T follicular helper cell (primary cell): Measurements from ENCODE around the gene MAP3K9.
A peak's percentile ranks its signal among the peaks of the same experiment; 100 is the strongest.

ENCODE experiments used
- DNase-seq: peaks from one replicate; pipeline ENCODE4 v3.0.0-alpha.2; 2020; ENCODE audit warnings: low read depth

MAP3K9 gene

DNA sequence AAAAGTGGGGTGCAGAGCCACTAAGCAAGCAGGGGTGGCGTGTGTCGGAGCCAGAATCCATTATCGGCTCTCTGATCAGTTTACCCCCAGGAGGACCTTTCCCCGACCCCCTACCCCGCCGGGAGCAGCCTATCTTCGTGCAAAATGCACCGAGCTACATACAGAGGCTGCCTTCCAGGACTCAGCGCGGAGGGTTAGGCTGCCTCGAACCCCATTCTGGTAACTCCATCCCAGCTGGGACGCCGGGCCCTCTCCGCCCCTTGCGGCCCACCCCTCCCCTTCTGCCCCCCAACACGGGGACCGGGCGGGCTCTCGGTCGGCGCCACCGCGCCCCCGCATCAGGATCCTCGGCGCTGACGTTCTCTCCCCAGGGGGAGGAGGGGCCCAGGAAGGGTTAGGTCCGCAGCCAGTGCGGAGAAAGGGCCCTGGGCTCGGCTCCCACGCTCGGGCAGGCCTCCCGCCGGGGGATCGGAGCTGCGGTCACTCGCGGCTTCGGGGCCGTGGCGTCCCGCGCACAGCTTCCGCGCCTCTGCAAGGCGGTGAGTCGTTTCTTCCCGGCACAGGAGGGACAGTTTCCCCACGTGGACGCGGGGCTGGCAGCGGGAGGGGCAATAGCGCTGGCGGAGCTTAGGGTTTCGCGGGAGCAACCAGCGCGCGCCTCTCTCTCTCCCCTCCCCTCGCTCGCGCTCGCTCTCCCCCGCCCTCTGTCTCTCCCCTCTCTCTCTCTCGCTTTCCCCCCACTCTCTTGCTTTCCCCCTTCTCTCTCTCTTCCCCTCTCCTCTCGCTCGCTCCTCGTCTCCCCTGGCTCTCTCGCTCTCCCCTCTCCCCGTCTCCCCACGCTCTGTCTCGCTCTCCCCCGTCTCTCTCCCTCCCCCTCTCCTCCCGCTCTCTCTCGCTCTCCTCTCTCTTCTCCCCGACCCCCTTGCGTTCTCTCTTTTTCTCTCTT, 12.5 kb upstream of the MAP3K9 start:
- peak; percentile 25 for DNase-seq

DNA sequence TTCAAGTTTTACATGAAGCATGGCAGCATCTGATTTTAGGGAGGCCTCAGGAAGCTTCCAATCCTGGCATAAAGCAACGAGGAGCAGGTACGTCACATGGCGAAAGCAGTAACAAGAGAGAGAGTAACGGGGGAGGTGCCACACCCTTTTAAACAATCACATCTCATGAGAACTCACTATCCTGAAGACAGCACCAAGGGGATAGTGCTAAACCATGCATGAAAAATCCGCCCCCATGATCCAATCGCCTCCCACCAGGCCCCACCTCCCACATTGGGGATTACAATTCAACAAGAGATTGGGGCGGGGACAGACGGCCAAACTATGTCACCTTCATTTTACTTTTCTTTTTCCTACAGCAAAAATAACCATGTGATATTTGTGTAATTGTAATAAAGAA, 7.2 kb upstream of the MAP3K9 start:
- DNase-seq = no peak

DNA sequence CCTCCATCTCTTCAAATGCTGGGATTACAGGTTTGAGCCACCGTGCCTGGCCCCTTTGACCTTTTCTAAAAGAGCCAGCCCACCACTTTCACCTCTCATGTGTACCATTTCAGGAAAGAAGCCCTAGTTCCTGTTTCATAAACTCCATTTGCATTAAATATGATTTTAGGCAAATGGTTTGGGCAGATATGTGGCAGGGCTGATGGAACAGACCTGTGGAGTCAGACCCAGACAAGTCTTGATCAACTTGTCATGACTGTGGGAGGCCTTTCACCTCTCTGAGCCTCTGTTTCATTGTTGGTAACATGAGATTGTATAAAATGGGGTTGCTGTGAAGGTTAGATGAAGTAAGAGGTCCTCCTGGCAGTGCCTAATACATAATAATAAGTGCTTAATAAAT, 5.2 kb upstream of the MAP3K9 start:
- no peak for DNase-seq

DNA sequence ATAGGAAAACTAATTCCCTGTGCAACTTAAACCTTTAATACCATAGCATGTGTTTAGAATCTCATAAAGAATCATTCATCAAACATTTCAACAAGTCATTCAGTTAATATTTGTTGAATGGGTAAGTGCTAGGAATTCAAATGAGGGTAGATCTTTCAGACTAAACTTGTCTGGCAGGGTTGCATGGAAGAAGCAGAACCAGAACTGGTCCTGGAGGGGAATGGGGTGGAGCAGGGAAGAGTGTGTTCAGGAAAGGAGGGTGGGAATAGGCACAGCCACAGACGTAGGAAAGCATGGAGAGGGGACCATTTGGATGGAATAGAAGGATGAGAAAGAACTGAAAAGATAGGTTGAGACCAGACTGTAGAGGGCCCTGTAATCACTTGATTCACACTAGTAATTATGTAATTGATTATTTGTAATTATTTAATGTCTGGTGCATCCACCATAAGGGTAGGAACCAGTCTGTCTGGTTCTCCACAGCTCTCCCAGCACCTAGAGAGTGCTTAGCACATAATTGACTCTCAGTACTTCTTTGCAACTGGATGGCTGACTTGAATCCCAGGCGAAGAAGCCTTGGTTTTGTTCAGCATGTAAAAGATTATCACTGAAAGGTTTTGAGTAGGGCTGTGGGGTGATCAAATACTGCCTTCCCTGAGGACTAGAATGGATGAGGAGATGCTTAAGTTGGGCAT, 3.0 kb upstream of the MAP3K9 start:
- DNase-seq = no peak

DNA sequence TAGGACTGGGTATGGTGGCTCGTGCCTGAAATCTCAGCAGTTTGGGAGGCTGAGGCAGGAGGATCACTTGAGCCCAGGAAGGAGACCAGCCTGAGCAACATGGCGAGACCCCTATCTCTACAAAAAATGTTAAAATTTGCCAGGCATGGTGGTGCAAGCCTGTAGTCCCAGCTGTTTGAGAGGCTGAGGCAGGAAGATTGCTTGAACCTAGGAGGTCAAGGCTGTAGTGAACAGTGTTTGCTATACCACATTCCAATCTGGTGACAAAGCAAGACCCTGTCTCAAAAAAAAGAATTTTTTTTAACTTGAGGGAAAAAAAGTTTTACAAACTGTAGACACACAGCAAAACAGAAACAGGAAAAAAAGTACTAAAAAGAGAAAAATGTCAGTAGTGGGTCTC, 2.3 kb upstream of the MAP3K9 start:
- DNase-seq = no peak

DNA sequence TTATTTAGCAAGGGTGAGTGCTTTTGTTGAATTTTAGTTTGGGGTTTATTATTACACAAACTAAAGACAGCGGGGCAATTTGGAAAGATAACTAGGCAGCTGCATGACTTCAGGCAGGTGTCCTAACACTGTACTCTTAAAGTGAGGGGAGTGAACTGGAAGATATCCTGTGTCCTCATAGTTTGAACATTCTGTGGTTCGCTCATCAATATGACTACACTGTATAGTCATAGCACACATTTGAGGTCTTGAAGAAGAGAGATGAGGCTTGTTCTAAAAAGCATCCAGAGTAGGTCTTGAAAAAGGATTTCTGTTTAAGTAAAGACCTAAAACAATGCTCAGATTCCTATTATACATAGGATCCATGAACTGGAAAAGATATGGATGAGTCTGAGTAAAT, 1.7 kb upstream of the MAP3K9 start:
- no peak for DNase-seq

DNA sequence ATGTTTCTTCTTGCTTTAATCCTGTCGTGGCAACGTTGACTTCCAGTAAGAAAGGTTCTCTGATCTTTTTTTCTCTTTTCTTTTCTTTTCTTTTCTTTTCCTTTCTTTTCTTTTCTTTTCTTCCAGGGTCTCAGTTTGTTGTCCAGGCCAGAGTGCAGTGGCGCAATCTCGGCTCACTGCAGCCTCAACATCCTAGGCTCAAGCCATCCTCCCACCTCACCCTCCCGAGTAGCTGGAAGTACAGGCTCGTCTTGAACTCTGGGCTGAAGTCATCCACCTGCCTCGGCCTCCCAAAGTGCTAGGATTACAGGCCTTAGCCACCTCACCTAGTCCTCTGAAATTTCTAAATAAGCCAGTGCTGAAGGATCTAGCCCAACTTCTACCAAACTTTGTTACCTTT, 1.3 kb upstream of the MAP3K9 start:
- DNase-seq = no peak

DNA sequence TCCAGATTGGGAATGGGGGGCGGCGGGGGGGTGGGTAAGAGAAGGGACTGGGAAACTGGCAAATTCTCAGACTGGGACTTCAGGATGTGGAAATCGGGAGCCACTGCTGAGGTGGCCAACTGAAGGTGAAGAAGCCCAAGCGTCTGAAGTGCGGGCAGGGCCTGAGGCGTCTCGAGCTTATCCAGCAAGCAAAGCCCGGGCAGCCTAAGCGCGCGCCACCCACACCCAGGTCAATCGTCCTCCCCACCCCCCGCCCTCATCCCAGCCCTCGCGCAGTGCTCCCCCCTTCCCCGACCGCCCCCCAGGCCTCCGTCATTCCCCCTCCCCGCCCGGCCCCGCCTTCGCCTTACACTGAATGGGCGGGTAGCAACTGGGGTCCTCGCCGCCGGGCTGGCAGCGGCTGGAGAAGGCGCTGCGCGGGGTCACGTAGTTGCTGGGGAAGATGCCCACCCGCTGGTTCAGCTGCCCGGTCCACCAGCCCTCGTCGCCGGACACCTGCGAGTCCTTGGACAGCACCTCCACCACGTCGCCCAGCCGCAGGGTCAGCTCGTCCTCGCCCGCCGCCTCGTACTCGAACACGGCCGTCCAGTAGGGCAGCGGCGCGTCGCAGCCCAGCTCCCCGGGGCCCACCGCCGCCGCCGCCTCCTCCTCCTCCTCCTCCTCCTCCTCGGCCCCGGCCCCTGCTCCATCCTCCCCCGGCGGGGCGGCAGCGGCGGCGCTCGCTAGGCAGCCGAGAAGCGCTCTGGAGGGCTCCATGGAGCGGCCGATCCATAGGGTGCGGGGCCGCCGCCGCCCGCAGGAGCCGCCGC, 693 bp downstream of the MAP3K9 start:
- peak; percentile 37 for DNase-seq

DNA sequence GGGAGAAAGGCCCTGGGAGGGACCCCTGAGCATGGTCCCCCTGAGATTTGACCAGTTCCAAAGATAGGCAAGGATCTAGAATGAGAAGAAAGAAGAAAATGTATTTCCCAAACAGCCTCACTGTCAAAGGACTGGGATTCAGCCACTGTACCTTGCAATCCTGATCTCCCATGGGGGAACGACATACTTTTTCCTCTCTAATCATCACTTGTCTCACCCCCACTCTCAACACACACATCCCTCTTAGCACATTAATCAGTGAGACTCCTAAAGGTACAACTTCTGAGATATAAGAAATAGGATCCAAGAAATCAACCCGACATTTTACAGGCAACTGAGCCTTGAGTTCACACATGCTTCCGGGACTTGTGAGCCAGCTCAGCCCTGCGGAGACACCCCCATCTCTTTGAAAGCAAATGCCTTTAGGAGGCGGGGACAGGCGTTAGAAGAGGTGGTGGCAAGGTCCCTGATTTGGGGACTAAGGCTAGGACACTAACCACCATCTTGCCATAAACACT, 1.4 kb downstream of the MAP3K9 start:
- DNase-seq = peak; percentile 36

DNA sequence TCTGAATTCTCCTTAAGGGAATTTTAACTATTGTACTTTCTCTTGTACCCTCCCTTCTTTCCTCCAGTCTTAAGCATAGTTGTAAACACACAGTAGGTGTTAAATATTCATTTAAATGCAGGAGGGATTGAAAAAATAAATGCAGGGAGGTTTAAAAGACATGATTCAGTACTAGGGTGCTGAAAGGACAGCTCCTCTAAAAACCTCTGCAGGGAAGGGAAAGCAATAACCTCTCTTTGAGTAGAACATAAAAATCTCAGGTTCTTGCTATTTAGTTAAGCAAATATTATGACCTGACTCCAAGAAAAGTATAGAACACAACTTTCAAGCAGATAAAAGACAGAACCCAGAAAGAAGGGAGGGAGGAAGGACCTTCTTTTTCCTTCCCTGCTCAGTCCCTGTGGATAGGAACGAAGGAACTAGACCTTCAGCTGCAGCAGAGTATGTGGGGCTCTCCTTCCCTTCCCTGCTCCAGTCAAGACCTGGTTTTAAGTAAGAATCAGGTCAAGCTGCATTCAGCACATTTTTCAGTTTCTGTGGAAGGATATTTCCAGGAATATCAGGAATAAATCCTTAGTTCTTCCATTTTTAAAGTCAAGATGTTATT, 4.7 kb downstream of the MAP3K9 start:
- no peak for DNase-seq

DNA sequence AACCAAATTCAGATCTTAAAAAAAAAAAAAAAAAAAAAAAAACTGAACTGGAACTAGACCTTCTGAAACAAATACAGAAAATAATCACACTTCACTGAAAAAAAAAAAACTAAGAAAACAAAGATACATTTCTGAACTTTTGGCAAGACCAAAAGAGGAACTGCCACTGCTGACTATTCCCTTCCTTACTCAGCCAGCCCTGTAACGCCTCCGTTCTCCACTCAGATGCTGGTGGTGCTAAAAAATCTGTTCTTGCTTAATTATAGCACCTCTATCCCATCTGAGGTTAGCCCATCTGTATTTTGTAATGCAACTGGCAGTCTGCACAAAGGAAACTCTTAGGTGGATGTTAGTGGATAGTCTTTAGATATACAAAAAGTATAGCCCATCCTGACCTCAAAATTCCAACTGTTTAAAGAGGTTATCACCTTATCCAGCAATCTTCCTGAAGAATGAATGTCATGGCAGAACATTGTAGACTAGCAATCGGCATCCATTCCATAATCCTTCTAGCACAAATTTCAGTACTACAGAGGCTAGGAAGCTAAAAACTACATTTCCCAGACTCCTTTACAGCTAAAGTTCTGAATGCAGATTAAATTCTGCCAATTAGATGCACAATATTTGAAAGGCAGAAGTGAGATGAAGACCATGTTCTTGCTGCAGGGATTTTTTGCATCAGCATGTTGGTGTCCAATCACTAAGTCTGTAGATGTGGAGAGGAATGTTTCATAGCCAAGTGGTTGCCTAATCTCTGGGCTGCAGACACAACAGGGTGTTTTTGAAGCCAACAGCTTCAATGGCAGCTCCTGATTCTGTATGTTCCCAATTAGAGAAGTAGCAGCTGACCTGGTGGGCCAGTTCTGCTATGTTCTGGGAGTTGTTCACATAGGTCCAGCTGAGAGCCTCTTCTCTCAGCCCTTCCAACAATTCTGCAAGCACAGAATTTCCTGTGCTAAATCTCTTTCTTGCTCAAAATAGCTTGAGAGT, 5.7 kb downstream of the MAP3K9 start:
- no peak for DNase-seq

DNA sequence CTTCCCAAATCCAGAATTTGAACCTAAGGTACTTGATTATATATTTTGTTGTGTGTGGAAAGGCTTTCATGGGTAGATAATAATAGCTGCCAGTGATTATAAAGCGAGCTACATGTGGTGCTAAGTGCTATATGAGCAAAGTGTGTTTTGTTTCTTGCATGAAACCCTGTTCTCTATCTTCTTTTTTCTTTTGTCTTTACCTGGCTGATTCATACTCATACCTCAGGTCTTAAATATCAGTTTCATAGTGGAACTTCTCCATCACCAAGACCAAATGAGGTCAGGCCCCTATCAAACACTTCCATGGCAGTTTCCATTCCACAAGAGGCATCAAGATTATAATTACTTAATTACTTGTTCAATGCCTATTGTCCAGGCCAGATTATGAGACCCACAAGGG, 6.9 kb downstream of the MAP3K9 start:
- DNase-seq = no peak

DNA sequence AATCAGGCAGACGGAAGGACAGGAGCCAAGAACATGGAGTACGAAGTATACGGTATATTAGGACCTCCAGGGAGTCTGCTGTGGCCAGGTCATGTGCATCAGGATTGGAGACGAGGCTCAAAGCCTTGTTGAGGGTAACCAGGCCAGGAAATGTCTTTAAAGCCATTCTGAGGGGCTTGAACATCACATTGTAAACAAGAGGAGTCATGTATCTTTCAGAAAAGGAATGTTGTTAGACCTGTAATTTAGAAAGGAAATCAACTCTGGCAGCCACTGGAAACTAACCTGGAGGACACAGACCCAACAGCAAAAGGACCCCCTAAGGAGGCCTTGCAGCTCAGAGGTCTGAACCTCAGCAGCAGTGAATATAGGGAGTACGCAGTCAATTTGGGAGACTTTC, 7.5 kb downstream of the MAP3K9 start:
- DNase-seq = no peak

DNA sequence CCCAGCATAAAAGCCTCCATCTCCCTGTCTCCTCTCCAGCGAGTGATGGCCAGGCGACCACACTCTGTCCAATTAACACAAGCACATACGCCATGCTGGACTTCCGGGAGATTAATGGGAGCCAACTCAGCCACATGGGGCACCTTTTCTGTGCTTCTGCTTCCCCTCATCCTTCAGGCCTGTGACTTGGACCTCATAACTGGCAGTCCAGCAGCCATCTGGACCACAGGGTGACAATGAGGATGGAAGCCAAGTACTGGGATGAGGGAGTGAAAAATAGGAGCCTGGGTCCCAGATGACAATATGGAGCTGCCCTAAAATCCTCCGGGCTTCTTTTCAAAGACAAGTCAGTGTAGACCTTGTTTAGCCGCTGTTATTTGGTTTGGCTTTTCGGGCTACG, 12.8 kb downstream of the MAP3K9 start:
- no peak for DNase-seq

DNA sequence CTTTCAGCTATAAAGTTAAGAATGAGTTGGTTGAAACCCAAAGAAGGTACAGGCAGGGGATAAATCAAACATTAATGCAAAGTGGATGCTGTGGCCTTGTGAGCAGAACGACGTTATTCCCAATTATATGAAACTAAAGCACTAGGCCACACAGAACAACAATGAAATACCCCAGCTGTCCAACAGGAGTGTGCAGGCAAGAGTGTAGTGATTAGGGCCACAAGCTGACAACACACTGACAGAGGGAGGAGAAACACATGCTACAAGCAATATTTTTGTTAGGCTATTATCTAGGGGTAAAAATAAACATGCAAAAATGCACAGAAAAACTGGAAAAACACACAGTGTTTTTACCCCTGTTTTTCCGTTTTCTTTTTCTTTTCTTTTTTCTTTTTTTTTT, 15.0 kb downstream of the MAP3K9 start:
- no peak for DNase-seq

DNA sequence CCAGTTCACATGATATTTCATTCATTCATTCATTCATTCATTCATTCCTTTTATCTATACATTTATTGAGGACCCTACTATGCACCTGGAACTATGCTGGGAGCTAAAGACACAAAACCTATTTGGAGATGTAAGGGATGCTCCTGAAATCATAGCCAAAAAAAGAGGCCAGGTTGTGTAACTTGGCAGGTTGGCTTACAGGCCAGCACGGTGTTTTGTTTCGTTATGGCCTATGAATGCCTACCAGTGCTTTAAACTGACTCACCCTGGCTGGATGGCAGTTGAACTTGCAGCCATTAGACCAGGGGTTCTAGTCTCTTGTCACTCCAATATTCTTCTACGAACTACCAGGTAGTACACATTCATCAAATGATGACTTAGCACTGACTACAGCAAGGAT, 15.7 kb downstream of the MAP3K9 start:
- DNase-seq = no peak

DNA sequence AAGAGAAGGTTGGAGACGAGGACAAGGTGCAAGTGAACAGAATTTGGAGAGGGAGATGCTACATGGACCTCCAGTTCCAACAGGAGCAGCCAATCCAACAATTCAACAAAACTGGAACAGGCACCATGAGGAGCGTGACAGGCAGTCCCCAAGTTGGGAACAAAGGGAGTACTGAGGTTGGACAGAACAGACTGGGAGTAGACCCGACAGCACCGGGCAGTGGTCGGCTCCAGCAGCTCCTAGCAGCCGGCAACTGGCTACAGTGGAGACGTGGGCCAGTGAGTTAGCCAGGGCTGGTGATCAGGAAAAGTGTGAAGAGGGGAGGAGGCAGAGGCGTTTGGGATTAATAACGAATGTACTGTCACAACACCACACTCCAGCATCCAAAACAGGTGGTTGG, 16.4 kb downstream of the MAP3K9 start:
- no peak for DNase-seq

DNA sequence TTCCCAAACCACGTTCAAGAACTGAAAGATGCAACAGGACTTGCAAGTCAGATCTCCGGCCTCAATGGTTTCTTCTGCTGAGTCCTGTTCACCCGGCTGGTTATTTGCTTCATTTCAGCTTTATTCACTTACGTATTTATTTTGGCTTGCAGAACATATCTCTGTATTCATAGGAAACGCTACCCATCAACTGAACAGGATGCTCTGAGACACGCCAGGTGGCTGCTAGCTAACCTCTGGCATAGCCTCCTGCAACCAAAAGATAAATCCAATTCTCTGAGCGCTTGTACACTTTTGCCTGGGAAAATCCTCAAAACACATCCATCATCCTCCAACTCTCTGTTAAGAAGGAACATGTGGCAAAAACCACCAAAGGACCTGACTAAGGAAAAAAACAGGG, 17.3 kb downstream of the MAP3K9 start:
- DNase-seq = no peak

DNA sequence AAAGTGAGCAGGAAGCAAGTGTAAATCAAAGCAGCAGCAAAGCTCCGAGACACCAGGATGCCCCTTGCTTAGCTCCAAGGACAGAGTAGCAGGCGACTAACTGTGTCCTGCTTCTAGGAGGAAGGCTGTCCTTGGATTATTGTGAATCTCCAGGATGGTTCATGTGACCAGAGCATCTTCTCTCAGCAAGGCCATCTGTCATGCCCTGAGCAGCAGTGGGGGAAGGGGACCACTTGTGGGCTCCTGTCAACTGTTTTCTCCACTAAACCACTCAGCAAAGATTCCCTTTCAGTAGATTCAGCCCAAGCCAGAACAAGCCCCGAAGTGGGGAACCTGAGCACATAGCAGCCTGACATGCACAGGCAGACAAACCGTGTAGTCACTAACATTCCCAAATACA, 19.4 kb downstream of the MAP3K9 start:
- DNase-seq = no peak

DNA sequence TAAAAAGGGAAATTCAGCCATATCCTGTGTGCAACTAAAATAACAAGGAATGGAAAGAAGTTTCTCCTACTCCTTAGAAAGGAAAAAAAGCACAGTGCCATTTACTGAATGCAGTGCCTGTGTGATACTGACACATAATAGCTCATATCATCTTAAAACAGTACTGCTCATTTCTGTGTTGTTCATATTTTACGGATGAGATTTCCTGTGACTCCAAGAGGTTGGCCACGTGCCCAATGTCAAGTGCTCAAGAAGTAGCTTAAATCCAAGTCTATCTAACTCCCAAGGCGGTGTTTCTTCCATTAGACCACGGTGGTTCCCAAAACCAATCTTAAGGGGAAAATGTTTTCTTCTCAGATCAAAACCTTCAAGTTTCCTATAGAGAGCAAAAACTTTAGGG, 20.0 kb downstream of the MAP3K9 start:
- DNase-seq = no peak

DNA sequence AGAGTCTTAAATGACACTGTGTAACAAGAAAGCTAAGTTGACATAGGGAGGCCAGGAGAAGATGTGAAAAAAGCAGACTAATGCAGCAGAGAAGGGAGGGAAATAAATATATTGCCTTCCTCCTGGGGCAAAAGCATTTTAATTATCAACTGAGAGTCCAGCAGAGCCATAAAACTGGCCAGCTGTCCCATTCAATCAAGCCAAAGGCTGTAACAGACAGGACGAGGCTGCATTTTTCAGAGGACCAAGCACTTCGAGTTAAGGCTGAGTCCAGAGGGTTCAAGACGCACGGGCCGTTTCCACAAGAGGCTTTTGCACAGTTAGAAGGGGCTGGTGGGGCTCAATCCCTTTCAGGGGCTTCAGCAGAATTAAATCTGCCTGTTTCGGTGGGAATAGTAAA, 20.4 kb downstream of the MAP3K9 start:
- DNase-seq = no peak
